Skeletal muscle satellite cell (primary cell): ENCODE data around the gene FMNL3.

Source experiments
- H3K27me3 ChIP-seq: 2 replicates; pipeline ENCODE4 v1.7.0; 2013; ENCODE audit warnings: low read length; ENCODE audit not compliant: control insufficient read depth, insufficient read depth
- H3K36me3 ChIP-seq: 2 replicates; pipeline ENCODE4 v1.7.0; 2013; ENCODE audit warnings: mild to moderate bottlenecking, control low read depth, low read length; ENCODE audit not compliant: insufficient read depth
- H3K4me1 ChIP-seq: 2 replicates; pipeline ENCODE4 v1.7.0; 2013; ENCODE audit warnings: low read length; ENCODE audit not compliant: control insufficient read depth, insufficient read depth
- H3K4me2 ChIP-seq: 2 replicates; pipeline ENCODE4 v1.7.0; 2013; ENCODE audit warnings: mild to moderate bottlenecking, low read length
- H3K4me3 ChIP-seq: 2 replicates; pipeline ENCODE4 v1.7.0; 2013; ENCODE audit warnings: low read length
- H3K9ac ChIP-seq: 2 replicates; pipeline ENCODE4 v1.7.0; 2013; ENCODE audit warnings: mild to moderate bottlenecking, low read depth, low read length, moderate library complexity
- H3K9me3 ChIP-seq: replicated peaks from 2 replicates; pipeline ENCODE4 v1.7.0; 2013; ENCODE audit warnings: mild to moderate bottlenecking, control low read depth, low read length

Gene FMNL3

DNA sequence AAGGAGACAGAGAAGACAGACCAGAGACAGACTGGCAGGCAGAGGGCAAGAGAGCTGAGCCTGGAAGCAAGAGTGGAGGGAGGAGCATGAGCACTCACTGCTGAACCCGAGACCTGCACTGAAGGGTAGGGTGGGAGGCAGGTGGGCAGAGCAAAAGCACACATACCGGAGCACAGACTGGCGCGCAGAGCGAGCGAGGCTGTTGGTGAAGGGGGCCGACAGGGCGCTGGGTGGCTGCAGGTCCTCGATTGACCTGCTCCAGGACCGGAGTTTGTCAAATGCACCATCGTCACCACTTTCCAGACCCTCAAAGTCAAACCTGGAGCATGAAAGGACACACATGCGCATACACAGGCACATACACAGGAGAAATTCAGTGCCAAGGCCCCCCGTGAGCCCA, 48.9 kb downstream of the FMNL3 start:
- no peak overlapping the region for H3K4me2 ChIP-seq
- peaks cover 47% of the 10 kb centered on the region for H3K36me3 ChIP-seq
- H3K27me3 ChIP-seq, result no peaks in the 10 kb centered on the region
- H3K4me1 ChIP-seq, result peaks cover 11% of the 10 kb centered on the region
- no peaks in the 10 kb centered on the region for H3K9me3 ChIP-seq
- H3K4me3 ChIP-seq, result no peak overlapping the region
- H3K9ac ChIP-seq, result no peak overlapping the region

DNA sequence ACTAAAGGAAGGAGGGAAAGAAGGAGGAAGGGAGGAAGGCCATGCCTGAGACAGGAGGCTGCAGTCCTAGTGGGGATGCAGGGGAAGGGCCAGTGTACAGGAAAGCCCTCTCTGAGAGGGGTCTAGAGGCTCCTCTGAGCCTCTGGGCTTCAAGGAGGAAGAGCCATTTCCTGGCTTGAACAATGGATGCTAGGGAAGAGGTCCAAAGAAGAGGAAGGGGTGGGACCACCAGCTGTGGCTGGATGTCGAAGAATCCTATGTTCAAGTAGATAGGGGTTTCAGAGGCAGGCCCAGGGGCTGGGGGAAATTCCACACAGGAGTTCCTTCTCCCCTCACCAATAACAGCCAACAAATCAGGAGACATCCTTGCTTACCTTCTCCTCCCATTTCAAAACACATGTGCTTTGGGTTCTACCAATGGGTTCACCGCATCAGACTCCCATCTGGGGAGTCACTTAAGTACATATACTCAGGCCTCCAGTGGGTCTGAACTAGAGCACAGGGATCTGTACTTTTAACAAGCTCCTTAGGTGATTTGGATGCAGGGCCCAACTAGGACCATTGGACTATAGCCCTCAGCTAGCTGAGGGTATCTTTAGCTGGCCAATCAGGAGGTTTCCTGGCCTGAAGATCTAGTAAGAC, 51.5 kb downstream of the FMNL3 start:
- Histone ChIP-seq H3K36me3 (peaks cover 66% of the 10 kb centered on the region), H3K4me2 (no peak overlapping the region), H3K27me3 (no peaks in the 10 kb centered on the region), H3K4me1 (no peaks in the 10 kb centered on the region), H3K9me3 (no peaks in the 10 kb centered on the region), H3K9ac (no peak overlapping the region), H3K4me3 (no peak overlapping the region)

DNA sequence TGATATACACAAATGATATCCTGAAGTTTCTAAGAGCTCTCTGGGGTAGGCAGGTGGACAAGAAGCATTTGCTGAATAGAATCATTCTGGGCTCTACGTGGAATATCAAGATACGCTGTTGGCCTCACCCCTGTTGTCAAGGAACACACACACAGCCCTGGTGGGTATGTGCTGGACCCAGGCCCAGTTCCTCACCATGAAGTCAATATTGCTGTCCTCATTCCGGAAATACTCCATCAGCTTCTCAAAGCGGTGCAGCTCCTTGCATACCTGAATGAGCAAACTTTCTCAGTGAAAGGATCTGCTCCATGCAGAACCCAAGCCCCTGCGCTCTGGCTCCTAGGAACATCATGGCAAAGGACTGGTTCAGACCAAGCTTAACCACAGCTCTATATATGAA, 52.5 kb downstream of the FMNL3 start:
- Histone ChIP-seq H3K4me2 (no peak overlapping the region), H3K36me3 (peaks cover 73% of the 10 kb centered on the region), H3K27me3 (no peaks in the 10 kb centered on the region), H3K4me3 (no peak overlapping the region), H3K9ac (no peak overlapping the region), H3K9me3 (no peaks in the 10 kb centered on the region), H3K4me1 (no peaks in the 10 kb centered on the region)

DNA sequence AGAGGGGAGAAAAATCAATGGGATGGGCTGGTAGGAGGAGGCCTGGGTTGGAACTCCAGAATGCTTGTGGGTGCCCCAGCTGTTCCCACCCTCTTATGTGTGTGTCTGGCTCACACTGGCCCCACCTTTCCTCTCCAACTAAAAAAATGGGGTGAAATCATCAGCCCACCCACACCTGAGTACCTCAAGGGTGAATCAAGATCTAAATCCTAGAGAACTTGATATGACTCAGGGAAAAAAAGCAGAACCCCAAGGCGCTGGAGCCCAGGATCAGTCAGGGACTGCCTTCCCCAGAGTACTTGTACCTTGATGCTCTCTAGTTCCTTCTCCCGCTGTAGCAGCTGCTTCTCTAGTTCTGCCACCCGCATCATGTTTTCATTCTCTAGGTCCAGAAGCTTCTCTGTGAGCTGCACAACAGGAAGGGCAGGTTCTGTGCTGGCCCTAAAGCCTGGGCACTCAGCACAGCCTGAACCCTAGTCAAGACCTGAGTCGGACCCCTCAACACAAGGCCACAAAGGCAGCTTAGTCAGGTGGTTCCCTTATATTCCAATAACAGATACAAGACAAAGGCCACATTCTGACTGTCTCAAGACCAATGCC, 54.2 kb downstream of the FMNL3 start:
- Histone ChIP-seq H3K36me3 (peaks cover 85% of the 10 kb centered on the region), H3K4me2 (no peak overlapping the region), H3K4me3 (no peak overlapping the region), H3K27me3 (no peaks in the 10 kb centered on the region), H3K9ac (no peak overlapping the region), H3K9me3 (no peaks in the 10 kb centered on the region), H3K4me1 (peaks cover 3% of the 10 kb centered on the region)

DNA sequence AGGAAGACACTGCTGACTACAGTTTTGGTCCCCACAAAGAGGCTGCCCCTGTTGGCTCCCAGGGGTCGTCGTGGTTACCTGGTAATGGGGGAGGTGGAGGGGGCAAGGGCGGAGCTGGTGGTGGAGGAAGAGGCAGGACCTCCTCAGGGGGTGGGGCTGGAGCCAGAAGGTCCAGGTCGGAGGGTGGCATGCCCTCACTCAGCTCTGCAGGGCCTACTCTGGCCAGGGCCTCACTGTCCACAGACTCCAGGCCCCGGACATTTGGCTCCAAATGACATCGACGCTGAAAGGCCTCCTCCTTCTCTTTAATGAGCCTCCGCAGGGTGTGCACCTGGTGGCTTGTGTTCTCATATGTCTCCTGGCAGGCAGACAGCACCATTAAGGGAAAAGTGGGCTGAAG, 55.4 kb downstream of the FMNL3 start:
- H3K4me3 ChIP-seq, result no peak overlapping the region
- H3K27me3 ChIP-seq, result no peaks in the 10 kb centered on the region
- peaks cover 3% of the 10 kb centered on the region for H3K4me1 ChIP-seq
- H3K9me3 ChIP-seq, result no peaks in the 10 kb centered on the region
- H3K36me3 ChIP-seq, result peaks cover 85% of the 10 kb centered on the region
- no peak overlapping the region for H3K4me2 ChIP-seq
- H3K9ac ChIP-seq, result no peak overlapping the region

DNA sequence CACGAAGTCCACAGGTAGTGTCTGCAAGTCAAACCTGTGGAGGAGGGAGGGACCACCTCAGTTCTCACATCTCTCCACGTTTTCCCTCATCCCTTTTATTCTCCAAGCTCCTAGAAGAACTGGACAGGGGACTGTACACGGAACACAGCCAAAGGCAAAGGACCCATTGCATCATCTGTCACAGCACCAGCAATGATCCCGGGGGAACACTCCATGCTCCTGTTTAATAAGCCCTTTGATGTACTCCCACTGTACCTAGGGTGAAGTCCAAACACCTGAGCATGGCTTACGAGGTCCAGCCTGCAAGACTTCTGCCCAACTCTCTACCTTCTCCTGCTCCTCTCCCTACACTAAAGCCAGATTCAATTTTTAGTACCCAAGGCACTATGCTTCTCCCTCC, 57.3 kb downstream of the FMNL3 start:
- H3K27me3 ChIP-seq, result no peaks in the 10 kb centered on the region
- H3K4me1 ChIP-seq, result peaks cover 3% of the 10 kb centered on the region
- no peak overlapping the region for H3K4me3 ChIP-seq
- no peak overlapping the region for H3K4me2 ChIP-seq
- H3K36me3 ChIP-seq, result peaks cover 90% of the 10 kb centered on the region
- no peaks in the 10 kb centered on the region for H3K9me3 ChIP-seq
- no peak overlapping the region for H3K9ac ChIP-seq

DNA sequence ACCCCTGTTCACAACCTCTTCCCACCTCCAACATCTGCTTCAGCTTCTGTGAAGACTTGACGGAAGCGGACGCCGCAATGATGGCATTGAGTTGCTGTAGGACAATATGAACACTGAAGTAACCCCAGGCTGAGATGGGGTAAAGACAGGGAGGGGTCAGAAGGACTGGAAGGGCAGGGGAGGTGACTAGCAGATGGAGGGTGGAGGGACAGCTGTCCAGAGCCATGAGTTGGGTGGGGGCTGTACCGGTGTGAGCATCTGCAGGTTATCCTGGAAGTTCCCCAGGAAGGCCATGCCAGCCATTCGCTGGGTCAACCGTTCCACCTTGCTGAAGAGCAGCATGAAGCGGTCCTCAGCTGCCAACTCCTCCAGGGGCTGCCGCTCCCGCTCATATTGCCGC, 57.8 kb downstream of the FMNL3 start:
- H3K4me2 ChIP-seq, result no peak overlapping the region
- H3K9ac ChIP-seq, result no peak overlapping the region
- no peaks in the 10 kb centered on the region for H3K27me3 ChIP-seq
- H3K9me3 ChIP-seq, result no peaks in the 10 kb centered on the region
- peaks cover 3% of the 10 kb centered on the region for H3K4me1 ChIP-seq
- peaks cover 88% of the 10 kb centered on the region for H3K36me3 ChIP-seq
- H3K4me3 ChIP-seq, result no peak overlapping the region

DNA sequence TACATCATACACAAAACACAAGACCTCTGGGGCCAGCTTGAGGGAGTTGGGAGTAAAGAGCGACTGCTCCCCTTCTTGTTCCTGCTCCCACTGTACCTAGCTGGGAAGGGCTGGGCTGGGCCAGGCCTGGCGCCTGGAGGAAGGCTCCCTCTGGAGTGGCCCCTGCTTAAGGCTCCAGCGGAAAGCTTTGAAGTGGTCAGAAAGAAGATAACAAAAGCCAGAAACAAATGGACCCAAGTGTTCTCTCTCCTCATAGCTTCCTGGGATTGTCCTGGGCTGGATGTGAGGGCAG, 58.5 kb downstream of the FMNL3 start:
- Histone ChIP-seq H3K9me3 (no peaks in the 10 kb centered on the region), H3K4me1 (peaks cover 3% of the 10 kb centered on the region), H3K4me3 (no peak overlapping the region)

DNA sequence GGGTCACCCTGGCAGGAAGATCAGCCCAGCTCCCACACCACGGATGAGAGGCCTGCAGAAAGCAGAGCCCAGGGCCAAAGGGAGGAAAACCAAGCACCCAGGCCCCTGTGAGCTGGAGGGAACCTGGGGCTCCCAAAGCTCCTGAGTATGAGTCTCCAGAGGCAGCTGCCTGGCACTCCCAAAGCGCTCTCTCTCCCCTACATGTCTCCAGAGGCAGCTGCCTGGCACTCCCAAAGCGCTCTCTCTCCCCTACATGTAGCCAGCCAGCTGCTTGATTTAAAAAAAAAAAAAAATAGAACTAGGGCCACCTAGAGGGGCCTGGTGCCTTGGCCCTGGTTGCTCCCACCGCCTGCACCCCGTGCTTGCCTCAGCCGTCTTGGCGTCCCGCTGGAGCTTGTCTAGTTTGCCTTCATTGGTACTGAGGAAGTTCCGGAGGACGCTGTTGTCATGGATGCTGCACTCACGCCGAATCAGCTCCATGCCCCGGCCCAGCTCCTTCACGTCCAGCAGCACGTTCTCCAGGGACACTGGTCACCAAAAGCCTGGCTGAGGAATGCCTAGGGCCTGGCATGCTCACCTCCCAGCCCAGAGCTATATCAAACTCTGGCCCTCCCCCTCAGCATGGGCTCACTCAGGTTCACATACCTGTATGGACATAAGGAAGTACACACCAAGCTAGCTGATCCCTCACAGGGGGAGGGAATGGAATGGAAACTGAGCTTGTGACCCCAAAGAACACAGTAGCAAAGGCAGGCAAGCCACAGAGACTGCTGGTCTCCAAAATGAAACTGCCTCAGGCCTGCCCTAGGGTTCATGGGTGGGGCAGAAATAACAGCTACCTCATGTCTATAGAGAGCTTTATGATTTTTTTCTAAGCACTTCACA, 59.1 kb downstream of the FMNL3 start:
- Histone ChIP-seq H3K27me3 (no peaks in the 10 kb centered on the region), H3K9ac (no peak overlapping the region), H3K4me2 (no peak overlapping the region), H3K36me3 (peaks cover 89% of the 10 kb centered on the region), H3K4me1 (peaks cover 3% of the 10 kb centered on the region), H3K9me3 (no peaks in the 10 kb centered on the region), H3K4me3 (no peak overlapping the region)

More for the DNA sequence above, 58.5 kb downstream of the FMNL3 start:
- Histone ChIP-seq H3K27me3 (no peaks in the 10 kb centered on the region), H3K36me3 (peaks cover 89% of the 10 kb centered on the region), H3K9ac (no peak overlapping the region), H3K4me2 (no peak overlapping the region)

DNA sequence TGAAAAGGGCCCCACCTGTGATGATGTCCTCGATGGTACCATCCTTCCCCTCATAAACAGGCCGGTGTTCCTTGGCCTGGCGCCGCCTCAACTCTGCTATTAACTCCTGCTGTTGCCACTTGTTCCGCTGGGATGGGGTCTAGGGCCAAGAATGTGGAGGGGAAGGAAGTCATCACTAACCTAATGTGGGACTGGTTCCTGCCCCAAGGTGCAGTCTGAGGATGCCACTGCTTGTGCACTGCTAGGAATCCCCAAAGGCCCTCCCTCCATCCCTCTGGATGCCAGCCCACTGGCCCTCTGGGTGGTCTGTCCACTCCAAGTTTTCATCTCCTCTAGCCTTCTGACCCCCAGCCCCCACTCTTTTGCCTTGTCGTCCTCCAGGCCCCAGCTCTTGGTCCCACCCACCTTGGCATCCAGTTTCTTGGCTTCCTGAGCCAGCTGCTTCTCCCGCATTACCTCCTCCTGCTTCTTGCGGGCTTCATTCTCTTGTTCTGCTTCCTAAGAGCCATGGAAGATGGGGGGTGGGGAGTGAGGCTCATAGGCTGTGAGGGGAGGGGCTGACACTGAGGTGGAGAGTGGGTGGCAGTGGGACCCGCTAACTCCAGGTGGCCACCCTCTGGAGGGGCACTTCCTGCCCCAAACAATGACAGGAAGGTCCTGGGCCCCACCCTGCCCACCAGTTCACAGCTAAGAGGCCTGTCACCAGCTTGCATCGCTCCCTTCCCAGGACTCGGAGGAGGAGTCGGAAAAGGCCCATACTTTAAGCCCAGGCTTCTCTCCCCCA, 60.1 kb downstream of the FMNL3 start:
- Histone ChIP-seq H3K4me3 (no peak overlapping the region), H3K4me2 (no peak overlapping the region), H3K36me3 (peaks cover 90% of the 10 kb centered on the region), H3K9ac (no peak overlapping the region), H3K4me1 (peaks cover 3% of the 10 kb centered on the region), H3K27me3 (no peaks in the 10 kb centered on the region), H3K9me3 (no peaks in the 10 kb centered on the region)

DNA sequence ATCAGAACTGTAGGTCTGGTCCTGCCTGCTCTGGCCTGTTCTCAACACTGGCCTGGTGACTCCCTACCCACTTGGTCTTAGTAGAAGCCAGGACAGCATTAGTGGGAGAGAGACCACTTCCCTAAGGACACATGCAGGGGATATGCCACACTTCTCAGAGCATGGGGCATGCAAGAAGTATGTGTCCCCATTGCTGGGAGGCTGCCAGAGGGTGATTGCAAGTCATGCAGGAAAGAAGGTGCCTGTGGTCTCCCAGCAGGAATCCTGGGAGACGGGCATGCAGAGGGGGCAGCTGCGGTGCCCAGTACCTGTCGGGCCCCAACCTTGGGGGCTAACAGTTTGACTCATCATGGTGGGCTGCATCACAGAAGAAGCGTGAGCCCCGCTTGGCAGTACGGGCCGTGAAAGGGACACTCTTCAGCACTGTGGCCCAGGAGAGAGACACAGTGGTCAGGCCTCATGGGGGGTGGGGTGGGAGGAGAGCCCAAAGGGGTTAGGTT, 60.8 kb downstream of the FMNL3 start:
- Histone ChIP-seq H3K9ac (no peak overlapping the region), H3K4me3 (no peak overlapping the region), H3K36me3 (peaks cover 90% of the 10 kb centered on the region), H3K4me2 (no peak overlapping the region), H3K4me1 (peaks cover 3% of the 10 kb centered on the region), H3K27me3 (no peaks in the 10 kb centered on the region), H3K9me3 (no peaks in the 10 kb centered on the region)
